HG02973 (cell line): ENCODE measurements around the gene KLK15.
"Not testable (repeated sequence)": the region's sequence is repeated elsewhere in the genome, so short reads cannot be mapped to it uniquely, and the experiment has no call there.

Experiments
- ATAC-seq: cut with Tn5 transposase; IDR thresholded peaks from one replicate; pipeline ENCODE4 v1.9.1; 2021; ENCODE audit warnings: moderate library complexity; ENCODE audit not compliant: unreplicated experiment

KLK15 gene

GRCh38 chr19:50796634-50797428, 36.5 kb downstream of the KLK15 start:
- ATAC-seq, result no peak

- no peak for ATAC-seq
These were observed 37.2 kb downstream of the KLK15 start for GRCh38 chr19:50796128-50796633.

- no peak for ATAC-seq
These were observed 37.7 kb downstream of the KLK15 start for GRCh38 chr19:50795664-50796073.

GRCh38 chr19:50794876-50795663, 38.3 kb downstream of the KLK15 start:
- no peak for ATAC-seq

GRCh38 chr19:50794074-50794875, 39.1 kb downstream of the KLK15 start:
- ATAC-seq, result no peak

GRCh38 chr19:50793558-50794065, 39.8 kb downstream of the KLK15 start:
- no peak for ATAC-seq

GRCh38 chr19:50792272-50793250, 40.8 kb downstream of the KLK15 start:
- no peak for ATAC-seq

- no peak for ATAC-seq
These were observed 41.6 kb downstream of the KLK15 start for GRCh38 chr19:50791594-50792271.

GRCh38 chr19:50790922-50791467, 42.4 kb downstream of the KLK15 start:
- ATAC-seq, result no peak

- ATAC-seq, result no peak
These were observed 43.0 kb downstream of the KLK15 start, which contains the start of gene ACP4 for GRCh38 chr19:50790396-50790795. Gene ACP4 (plus strand): TSS chr19:50790415. CDS start chr19:50790415, 0 bp downstream.

GRCh38 chr19:50785329-50785728, 48.0 kb downstream of the KLK15 start:
- no peak for ATAC-seq

- ATAC-seq, result no peak
These were observed 48.7 kb downstream of the KLK15 start for GRCh38 chr19:50784710-50785109.

GRCh38 chr19:50783848-50784152, 49.6 kb downstream of the KLK15 start:
- not testable (repeated sequence) for ATAC-seq

GRCh38 chr19:50780753-50781435, 52.5 kb downstream of the KLK15 start:
- ATAC-seq, result no peak

- no peak for ATAC-seq
These were observed 53.6 kb downstream of the KLK15 start for GRCh38 chr19:50779504-50780457.

- ATAC-seq, result no peak
These were observed 54.4 kb downstream of the KLK15 start for GRCh38 chr19:50778906-50779430.

GRCh38 chr19:50777830-50778303, 55.5 kb downstream of the KLK15 start:
- ATAC-seq, result no peak
